Mesenchymal stem cell (in vitro differentiated cells and primary cell): ENCODE results near the gene TUSC2.

Experiments
- DNase-seq: peaks from one replicate; pipeline ENCODE4 v3.0.0-alpha.2; 2013
- H2AFZ ChIP-seq: one replicate; pipeline ENCODE4 v1.6.1; 2013; ENCODE audit warnings: low read depth, mild to moderate bottlenecking, control low read depth, inconsistent platforms, low read length, moderate library complexity
- H2AK5ac ChIP-seq: 2 replicates; pipeline ENCODE4 v1.6.1; 2013; ENCODE audit warnings: low read length, moderate library complexity, mild to moderate bottlenecking, inconsistent platforms; ENCODE audit not compliant: severe bottlenecking
- H2BK120ac ChIP-seq: one replicate; pipeline ENCODE4 v1.6.1; 2013; ENCODE audit warnings: low read depth, mild to moderate bottlenecking, inconsistent platforms, low read length, moderate library complexity
- H2BK12ac ChIP-seq, 2 experiments: one replicate each; pipeline ENCODE4 v1.6.1; 2013; ENCODE audit warnings: inconsistent platforms in 2 of 2, low read length in 2 of 2, mild to moderate bottlenecking in 2 of 2, moderate library complexity in 2 of 2, control low read depth in 1 of 2
- H2BK15ac ChIP-seq: one replicate; pipeline ENCODE4 v1.6.1; 2013; ENCODE audit warnings: mild to moderate bottlenecking, low read depth, inconsistent platforms; ENCODE audit not compliant: poor library complexity, severe bottlenecking
- H2BK5ac ChIP-seq: 2 replicates; pipeline ENCODE4 v1.6.1; 2013; ENCODE audit warnings: low read depth, mild to moderate bottlenecking, low read length, control low read depth, inconsistent platforms; ENCODE audit not compliant: poor library complexity, severe bottlenecking
- H3K14ac ChIP-seq, 2 experiments: one replicate each; pipeline ENCODE4 v1.6.1; 2013; ENCODE audit warnings: inconsistent platforms in 2 of 2, low read length in 2 of 2, control low read depth in 1 of 2, mild to moderate bottlenecking in 1 of 2, moderate library complexity in 1 of 2
- H3K18ac ChIP-seq, 2 experiments: one replicate each; pipeline ENCODE4 v1.6.1; 2013; ENCODE audit warnings: inconsistent platforms in 2 of 2, low read length in 2 of 2, control low read depth in 1 of 2, low read depth in 1 of 2, mild to moderate bottlenecking in 1 of 2
- H3K23ac ChIP-seq, 2 experiments: one replicate each; pipeline ENCODE4 v1.6.1; 2013; ENCODE audit warnings: inconsistent platforms in 2 of 2, low read length in 2 of 2, mild to moderate bottlenecking in 2 of 2, moderate library complexity in 2 of 2, control low read depth in 1 of 2
- H3K27ac ChIP-seq: 2 replicates; pipeline ENCODE4 v1.5.1; 2013; ENCODE audit warnings: mild to moderate bottlenecking, moderate library complexity, low read length, control low read depth, inconsistent platforms; ENCODE audit not compliant: poor library complexity, severe bottlenecking
- H3K27me3 ChIP-seq, 2 experiments: 2 replicates each; pipeline versions ENCODE4 v1.6.1 to v1.7.0; 2013; ENCODE audit warnings: low read length in 2 of 2, mild to moderate bottlenecking in 2 of 2, moderate library complexity in 2 of 2, control low read depth in 1 of 2, inconsistent platforms in 1 of 2; ENCODE audit not compliant: control insufficient read depth in 1 of 2, insufficient read depth in 1 of 2
- H3K36me3 ChIP-seq, 2 experiments: 2 replicates each; pipeline versions ENCODE4 v1.6.1 to v1.7.0; 2013; ENCODE audit warnings: low read length in 2 of 2, control low read depth in 1 of 2, inconsistent platforms in 1 of 2, low read depth in 1 of 2, mild to moderate bottlenecking in 1 of 2; ENCODE audit not compliant: insufficient read depth in 2 of 2, control insufficient read depth in 1 of 2
- H3K4ac ChIP-seq, 2 experiments: one replicate each; pipeline ENCODE4 v1.6.1; 2013; ENCODE audit warnings: inconsistent platforms in 2 of 2, low read length in 2 of 2, mild to moderate bottlenecking in 2 of 2, moderate library complexity in 2 of 2, control low read depth in 1 of 2, low read depth in 1 of 2
- H3K4me1 ChIP-seq: 2 replicates; pipeline ENCODE4 v1.6.1; 2013; ENCODE audit warnings: low read depth, low read length, control low read depth; ENCODE audit not compliant: control insufficient read depth, insufficient read depth
- H3K4me2 ChIP-seq: 2 replicates; pipeline ENCODE4 v1.6.1; 2013; ENCODE audit warnings: low read length, mild to moderate bottlenecking, inconsistent platforms; ENCODE audit not compliant: poor library complexity, severe bottlenecking
- H3K4me3 ChIP-seq, 2 experiments: 2 replicates each; pipeline versions ENCODE4 v1.5.1 to v1.7.0; 2013; ENCODE audit warnings: low read length in 2 of 2, mild to moderate bottlenecking in 2 of 2, control low read depth in 1 of 2, low read depth in 1 of 2; ENCODE audit not compliant: insufficient read depth in 1 of 2
- H3K79me1 ChIP-seq: replicated peaks from 2 replicates; pipeline ENCODE4 v1.6.1; 2013; ENCODE audit warnings: mild to moderate bottlenecking, control low read depth, low read length, inconsistent platforms; ENCODE audit not compliant: poor library complexity, severe bottlenecking
- H3K9ac ChIP-seq: 2 replicates; pipeline ENCODE4 v1.7.0; 2013; ENCODE audit warnings: mild to moderate bottlenecking, low read length, moderate library complexity
- H3K9me3 ChIP-seq: 2 replicates; pipeline ENCODE4 v1.7.0; 2013; ENCODE audit warnings: mild to moderate bottlenecking, low read length; ENCODE audit not compliant: control insufficient read depth
- H4K8ac ChIP-seq: one replicate; pipeline ENCODE4 v1.6.1; 2013; ENCODE audit warnings: inconsistent platforms, mild to moderate bottlenecking, low read length, moderate library complexity
- H4K91ac ChIP-seq: one replicate; pipeline ENCODE4 v1.6.1; 2013; ENCODE audit warnings: mild to moderate bottlenecking, low read length, inconsistent platforms
- WGBS: methylation state at CpG from one replicate; pipeline ENCODE4 v1.1.7; 2013; ENCODE audit warnings: mixed read lengths; 5-methylcytosine and 5-hydroxymethylcytosine counted together

The TUSC2 gene

GRCh38 chr3:50321336-50322114 lies 6.5 kb downstream of the TUSC2 start:
- H3K9ac ChIP-seq, result peak overlapping the region; percentile 99
- peak overlapping the region; percentile 100 for H2BK120ac ChIP-seq
- no peak overlapping the region for H3K23ac ChIP-seq
- H2AK5ac ChIP-seq, result no peak overlapping the region
- H3K18ac ChIP-seq, result peak overlapping the region; percentile 96 to 99
- peaks cover 36% of the 10 kb centered on the region for H3K79me1 ChIP-seq
- peak overlapping the region; percentile 85 to 93 for H2BK12ac ChIP-seq
- H2BK5ac ChIP-seq, result peak overlapping the region; percentile 98
- H3K27me3 ChIP-seq, result no peaks in the 10 kb centered on the region
- H3K14ac ChIP-seq, result peak overlapping the region in 1 of 2 experiments; percentile 84
- peak overlapping the region; percentile 69 to 90 for H3K4ac ChIP-seq
- peak overlapping the region; percentile 85 for H4K8ac ChIP-seq
- H4K91ac ChIP-seq, result peak overlapping the region; percentile 98
- peak overlapping the region; percentile 78 to 88 for H3K4me3 ChIP-seq
- peak; percentile 90 for DNase-seq
- peak overlapping the region; percentile 97 for H2BK15ac ChIP-seq
- peak overlapping the region; percentile 87 for H2AFZ ChIP-seq
- peak overlapping the region; percentile 93 for H3K27ac ChIP-seq
- peaks cover 51 to 57% of the 10 kb centered on the region in 2 experiments for H3K36me3 ChIP-seq
- peak overlapping the region; percentile 77 for H3K4me2 ChIP-seq
- peaks cover 53% of the 10 kb centered on the region for H3K4me1 ChIP-seq
- H3K9me3 ChIP-seq, result no peaks in the 10 kb centered on the region
- WGBS, result 1% methylated on average over 59 of the region's 59 CpGs

GRCh38 chr3:50320853-50321335 lies 7.1 kb downstream of the TUSC2 start:
- peak overlapping the region; percentile 70 for H2BK15ac ChIP-seq
- peak overlapping the region; percentile 37 for H2AK5ac ChIP-seq
- H3K18ac ChIP-seq, result peak overlapping the region; percentile 92 to 99
- peak overlapping the region; percentile 55 to 75 for H3K4ac ChIP-seq
- peaks cover 37% of the 10 kb centered on the region for H3K79me1 ChIP-seq
- peak overlapping the region; percentile 60 for H3K4me2 ChIP-seq
- H2AFZ ChIP-seq, result peak overlapping the region; percentile 81
- H4K91ac ChIP-seq, result peak overlapping the region; percentile 64
- H2BK12ac ChIP-seq, result peak overlapping the region in 1 of 2 experiments; percentile 81
- whole genome bisulfite sequencing, result 0% methylated on average over 32 of the region's 45 CpGs
- peak overlapping the region; percentile 78 to 88 for H3K4me3 ChIP-seq
- peak overlapping the region; percentile 85 for H4K8ac ChIP-seq
- H3K9me3 ChIP-seq, result no peaks in the 10 kb centered on the region
- H3K27me3 ChIP-seq, result no peaks in the 10 kb centered on the region
- H3K27ac ChIP-seq, result peak overlapping the region; percentile 85
- H2BK120ac ChIP-seq, result peak overlapping the region; percentile 100
- peaks cover 57% of the 10 kb centered on the region for H3K4me1 ChIP-seq
- peak overlapping the region; percentile 99 for H3K9ac ChIP-seq
- DNase-seq, result peak; percentile 77
- H3K36me3 ChIP-seq, result peaks cover 51 to 57% of the 10 kb centered on the region in 2 experiments
- no peak overlapping the region for H3K23ac ChIP-seq
- peak overlapping the region in 1 of 2 experiments; percentile 87 for H3K14ac ChIP-seq
- H2BK5ac ChIP-seq, result peak overlapping the region; percentile 76

- H3K4me2 ChIP-seq, result peak overlapping the region; percentile 60
- H3K9ac ChIP-seq, result peak overlapping the region; percentile 99
- WGBS, result 92% methylated on average over 29 of the region's 29 CpGs
- DNase-seq, result no peak
- no peak overlapping the region for H2AK5ac ChIP-seq
- no peak overlapping the region for H2AFZ ChIP-seq
- H3K79me1 ChIP-seq, result peaks cover 38% of the 10 kb centered on the region
- peak overlapping the region; percentile 85 for H3K27ac ChIP-seq
- H3K14ac ChIP-seq, result peak overlapping the region in 1 of 2 experiments; percentile 90
- H2BK120ac ChIP-seq, result no peak overlapping the region
- H4K8ac ChIP-seq, result no peak overlapping the region
- H2BK12ac ChIP-seq, result peak overlapping the region in 1 of 2 experiments; percentile 80
- no peaks in the 10 kb centered on the region for H3K9me3 ChIP-seq
- H2BK15ac ChIP-seq, result no peak overlapping the region
- H3K4ac ChIP-seq, result peak overlapping the region in 1 of 2 experiments; percentile 47
- H3K27me3 ChIP-seq, result no peaks in the 10 kb centered on the region
- H4K91ac ChIP-seq, result peak overlapping the region; percentile 79
- peak overlapping the region in 1 of 2 experiments; percentile 47 for H3K23ac ChIP-seq
- peak overlapping the region in 1 of 2 experiments; percentile 64 for H3K18ac ChIP-seq
- peak overlapping the region; percentile 78 to 88 for H3K4me3 ChIP-seq
- H2BK5ac ChIP-seq, result no peak overlapping the region
- peaks cover 46 to 55% of the 10 kb centered on the region in 2 experiments for H3K36me3 ChIP-seq
- peaks cover 57% of the 10 kb centered on the region for H3K4me1 ChIP-seq
These were observed 8.0 kb downstream of the TUSC2 start for GRCh38 chr3:50319894-50320625.
